Measurements from ENCODE around the gene TUBA4B.

TUBA4B gene

GRCh38 chr2:219252900-219253752 lies at the start of gene TUBA4B:
Gene TUBA4B, plus strand, starts transcription at chr2:219253243. Its CDS starts 165 bp downstream, at chr2:219253408.
- DNase-seq (ENCODE audit: low read depth): peak; percentile 51

DNA sequence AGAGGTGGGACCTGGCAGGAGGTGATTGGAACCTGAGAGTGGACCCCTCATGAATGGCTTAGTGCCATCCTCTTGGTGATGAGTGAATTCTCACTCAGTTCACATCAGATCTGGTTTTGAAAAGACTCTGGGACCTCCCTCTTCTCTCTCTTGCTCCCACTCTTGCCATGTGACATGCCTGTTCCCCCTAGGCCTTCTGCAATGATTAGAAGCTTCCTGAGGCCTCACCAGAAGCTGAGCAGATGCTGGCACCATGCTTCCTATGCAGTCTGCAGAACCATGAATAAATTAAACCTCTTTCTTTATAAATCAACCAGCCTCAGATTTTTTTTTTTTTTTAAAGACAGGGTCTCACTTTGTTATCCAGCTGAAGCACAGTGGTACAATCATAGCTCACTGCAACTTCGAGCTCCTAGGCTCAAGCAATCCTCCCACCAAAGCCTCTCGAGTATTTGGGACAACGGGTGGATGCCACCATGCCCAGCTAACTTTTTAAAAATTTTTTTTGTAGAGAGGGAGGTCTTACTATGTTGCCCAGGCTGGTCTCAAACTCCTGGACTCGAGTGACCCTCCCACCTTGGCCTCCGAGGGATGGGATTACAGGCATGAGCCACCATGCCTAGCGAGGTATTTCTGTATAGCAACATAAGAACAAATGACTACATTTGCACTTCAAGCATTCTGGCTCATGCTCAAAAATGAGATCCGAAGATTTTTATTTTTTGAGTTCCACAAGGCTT lies 48.4 kb upstream of the TUBA4B start:
- DNase-seq (ENCODE audit: low read depth): no peak

- DNase-seq (ENCODE audit: low read depth): no peak
Measured at GRCh38 chr2:219205165-219205538, 47.9 kb upstream of the TUBA4B start.

DNA sequence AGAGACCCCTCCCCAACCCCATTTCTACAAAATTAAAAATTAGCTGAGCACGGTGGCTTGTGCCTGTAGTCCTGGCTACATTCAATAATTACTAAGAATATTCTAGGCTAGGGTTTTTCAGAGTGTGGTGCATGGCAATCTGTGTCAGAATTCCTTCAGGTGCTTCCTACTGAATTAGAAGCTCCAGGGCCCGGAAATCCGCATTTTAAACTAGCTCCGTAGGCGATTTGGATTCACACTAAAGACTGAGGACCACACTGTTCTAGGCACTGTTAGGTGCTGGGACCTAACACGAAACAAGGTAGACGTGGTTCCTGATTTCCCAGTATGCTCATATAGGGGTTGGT lies 47.1 kb upstream of the TUBA4B start:
- no peak for DNase-seq (ENCODE audit: low read depth)

GRCh38 chr2:219206328-219207133 lies 46.5 kb upstream of the TUBA4B start, which contains the start of gene ZFAND2B:
Gene ZFAND2B, plus strand, starts transcription at chr2:219206782. Its CDS starts 206 bp downstream, at chr2:219206988.
- peak; percentile 96 for DNase-seq (ENCODE audit: low read depth)

DNA sequence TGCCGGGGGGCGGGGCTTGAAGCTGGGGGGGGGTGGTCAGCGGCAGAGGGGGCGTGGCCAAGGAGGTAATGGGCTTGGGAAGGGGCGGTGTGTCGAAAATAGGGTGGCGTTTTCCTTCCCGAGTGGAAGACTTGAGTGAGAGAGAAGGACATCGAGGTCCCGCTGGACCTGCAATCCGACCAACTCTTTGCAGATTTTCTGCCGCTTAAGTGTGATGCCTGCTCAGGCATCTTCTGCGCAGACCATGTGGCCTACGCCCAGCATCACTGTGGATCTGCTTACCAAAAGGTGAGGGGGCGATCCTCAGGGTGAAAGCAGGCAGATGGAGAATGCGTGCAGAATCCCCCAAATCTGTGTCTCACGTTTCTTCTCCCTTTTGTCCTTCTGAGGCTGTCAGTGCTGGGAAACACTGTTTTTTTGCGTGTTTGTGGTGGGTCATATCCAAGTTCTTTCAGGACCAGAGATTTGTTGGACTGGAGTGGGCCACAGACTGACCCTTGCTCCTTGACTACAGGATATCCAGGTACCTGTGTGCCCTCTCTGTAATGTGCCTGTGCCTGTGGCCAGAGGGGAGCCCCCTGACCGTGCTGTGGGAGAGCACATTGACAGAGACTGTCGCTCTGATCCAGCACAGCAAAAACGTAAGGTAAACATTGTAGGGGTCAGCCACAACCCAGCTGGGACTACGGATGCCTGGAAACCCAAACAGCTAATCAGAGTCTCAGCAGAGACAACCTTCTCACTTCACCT lies 45.7 kb upstream of the TUBA4B start:
- no peak for DNase-seq (ENCODE audit: low read depth)

DNA sequence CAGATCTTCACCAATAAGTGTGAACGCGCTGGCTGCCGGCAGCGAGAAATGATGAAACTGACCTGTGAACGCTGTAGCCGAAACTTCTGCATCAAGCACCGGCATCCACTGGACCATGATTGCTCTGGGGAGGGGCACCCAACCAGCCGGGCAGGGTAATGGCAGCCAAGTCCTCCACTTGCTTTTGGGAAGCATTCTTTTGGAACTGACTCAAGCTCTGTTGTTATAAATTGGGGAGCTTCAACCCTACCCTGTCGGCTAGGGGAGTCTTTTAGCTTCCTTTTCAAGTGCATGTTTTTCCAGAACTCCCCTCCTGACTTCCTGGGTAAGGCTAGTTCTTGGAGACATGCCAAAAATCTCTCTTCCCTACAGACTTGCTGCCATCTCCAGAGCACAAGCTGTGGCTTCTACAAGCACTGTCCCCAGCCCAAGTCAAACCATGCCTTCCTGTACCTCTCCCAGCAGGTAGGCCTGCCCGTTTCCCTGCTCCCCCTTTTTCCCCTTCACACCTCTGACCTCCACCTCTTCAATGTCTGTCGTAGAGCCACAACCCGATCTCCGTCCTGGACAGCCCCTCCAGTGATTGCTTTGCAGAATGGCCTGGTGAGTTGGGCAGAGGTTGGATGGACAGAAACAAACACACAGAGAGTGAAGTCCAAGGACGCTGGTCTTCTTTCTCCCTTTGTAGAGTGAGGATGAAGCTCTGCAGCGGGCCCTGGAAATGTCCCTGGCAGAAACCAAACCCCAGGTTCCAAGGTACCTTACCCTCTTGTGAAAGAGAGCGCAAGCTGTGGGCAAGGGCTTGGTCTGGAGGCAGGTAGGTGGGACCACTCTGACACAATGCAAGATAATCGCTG lies 44.9 kb upstream of the TUBA4B start:
- no peak for DNase-seq (ENCODE audit: low read depth)

- DNase-seq (ENCODE audit: low read depth): no peak
Measured at GRCh38 chr2:219209236-219210195, 43.5 kb upstream of the TUBA4B start.

- DNase-seq (ENCODE audit: low read depth): no peak
Measured at GRCh38 chr2:219210196-219210885, 42.7 kb upstream of the TUBA4B start.

DNA sequence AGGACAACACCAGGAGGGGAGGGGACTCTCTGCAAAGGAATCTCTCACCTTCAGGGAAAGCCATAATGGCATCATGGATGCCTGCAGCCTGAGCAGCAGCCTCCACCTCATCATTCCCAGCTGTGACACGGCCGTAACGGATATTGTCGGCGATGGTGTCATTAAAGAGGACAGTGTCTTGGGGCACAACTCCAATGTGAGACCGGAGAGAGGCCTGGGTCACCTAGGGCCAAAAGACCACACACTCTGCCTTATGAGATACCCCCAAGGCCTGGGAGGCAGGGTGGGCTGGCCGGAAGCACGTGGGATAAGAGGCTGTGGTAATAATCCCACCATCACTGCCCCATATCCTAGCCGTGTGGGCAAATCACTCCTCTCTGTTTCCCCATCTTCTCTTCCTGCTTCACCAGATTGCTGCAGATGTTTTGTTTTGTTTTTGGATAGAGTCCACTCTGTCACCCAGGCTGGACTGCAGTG lies 42.1 kb upstream of the TUBA4B start:
- DNase-seq (ENCODE audit: low read depth): no peak

DNA sequence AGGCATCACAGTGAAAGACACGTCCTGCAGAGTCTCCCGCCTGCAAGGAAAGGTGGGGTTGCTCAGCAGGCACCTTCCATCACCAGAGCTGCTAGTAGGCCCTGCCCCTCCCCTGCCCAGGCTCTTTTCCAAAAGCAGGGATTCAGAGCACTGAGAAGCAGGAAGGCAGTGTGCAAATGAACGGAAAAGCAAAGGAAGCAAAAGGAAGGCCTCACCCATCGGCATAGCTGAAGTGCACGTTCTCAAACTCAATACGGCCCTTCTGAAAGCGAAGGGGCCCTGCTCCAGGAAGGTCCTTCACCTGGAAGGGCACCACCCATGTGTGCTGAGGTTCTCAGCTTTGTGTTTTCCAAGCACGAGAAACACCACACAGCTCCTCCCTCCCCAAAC lies 40.0 kb upstream of the TUBA4B start:
- no peak for DNase-seq (ENCODE audit: low read depth)

DNA sequence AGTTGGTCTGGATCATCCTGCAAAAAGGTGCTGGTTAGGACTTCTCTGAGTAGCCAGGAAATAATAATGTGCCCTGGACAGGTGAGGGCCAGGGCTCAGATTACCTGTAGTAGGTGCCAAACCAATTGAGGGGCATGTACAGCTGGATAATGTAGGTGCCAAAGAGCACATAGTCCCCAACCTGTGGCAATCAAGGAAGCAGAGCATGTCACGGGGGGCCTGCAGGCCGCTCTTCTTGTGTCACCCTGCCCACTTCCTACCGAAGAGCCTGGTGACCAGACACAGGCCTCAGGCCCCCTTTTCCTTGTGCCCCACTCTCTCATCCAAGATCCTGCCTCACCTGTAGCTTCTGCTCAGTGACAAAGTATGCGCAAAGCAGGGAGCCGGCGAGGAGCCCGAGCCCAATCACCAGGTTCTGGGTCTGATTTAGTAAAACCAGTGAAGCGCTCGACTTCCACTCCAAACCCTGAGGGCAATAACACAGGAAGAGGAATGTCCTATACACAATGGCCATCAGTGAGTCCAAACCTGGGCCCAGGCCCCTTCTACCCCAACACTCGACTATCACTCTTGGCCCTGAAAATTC lies 39.5 kb upstream of the TUBA4B start:
- no peak for DNase-seq (ENCODE audit: low read depth)

GRCh38 chr2:219214141-219214540 lies 38.9 kb upstream of the TUBA4B start:
- no peak for DNase-seq (ENCODE audit: low read depth)

GRCh38 chr2:219214786-219215185 lies 38.3 kb upstream of the TUBA4B start:
- no peak for DNase-seq (ENCODE audit: low read depth)

- no peak for DNase-seq (ENCODE audit: low read depth)
Measured at GRCh38 chr2:219215871-219216534, 37.0 kb upstream of the TUBA4B start.

DNA sequence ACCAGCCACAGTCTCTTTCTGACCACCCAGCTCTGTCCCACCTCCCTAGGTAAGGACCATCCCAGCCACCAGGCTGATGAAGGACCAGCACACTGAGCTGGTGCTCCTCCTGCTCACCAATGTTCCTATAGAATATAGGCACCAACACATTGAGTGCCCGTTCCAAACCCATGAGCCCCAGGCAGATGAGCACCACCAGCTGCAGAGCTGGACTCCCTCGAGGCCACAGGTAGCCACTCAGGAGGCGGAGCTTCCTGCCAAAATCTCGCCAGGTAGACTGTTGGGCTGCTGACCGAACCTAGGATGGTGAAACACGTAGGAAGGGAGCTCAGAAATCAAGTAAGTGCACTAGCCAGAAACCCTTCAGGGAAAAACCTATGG lies 36.5 kb upstream of the TUBA4B start:
- no peak for DNase-seq (ENCODE audit: low read depth)

GRCh38 chr2:219218217-219218731 lies 34.8 kb upstream of the TUBA4B start:
- DNase-seq (ENCODE audit: low read depth): no peak

All from activated T-cell treated with anti-CD3 and anti-CD28 coated beads for 48 hours (primary cell).